NCI-H146 (cell line): ENCODE measurements around the gene TSPAN32.

ENCODE experiments used
- DNase-seq: peaks from one replicate; lab custom pipeline; 2025; lab: John Stamatoyannopoulos, UW

Gene TSPAN32

GRCh38 chr11:2301631-2302305, at the start of gene TSPAN32, which contains the start of gene C11orf21:
TSPAN32 (plus strand) TSS chr11:2302013; CDS start chr11:2302150, 137 bp downstream.
C11orf21 (minus strand) TSS chr11:2301918; CDS start chr11:2301808, 110 bp downstream.
- peak; percentile 40 for DNase-seq

GRCh38 chr11:2252018-2252417, 49.8 kb upstream of the TSPAN32 start:
- DNase-seq: no peak

GRCh38 chr11:2256293-2256913, 45.4 kb upstream of the TSPAN32 start:
- DNase-seq: no peak

- no peak for DNase-seq
Measured at GRCh38 chr11:2256951-2257700, 44.7 kb upstream of the TSPAN32 start.

DNA sequence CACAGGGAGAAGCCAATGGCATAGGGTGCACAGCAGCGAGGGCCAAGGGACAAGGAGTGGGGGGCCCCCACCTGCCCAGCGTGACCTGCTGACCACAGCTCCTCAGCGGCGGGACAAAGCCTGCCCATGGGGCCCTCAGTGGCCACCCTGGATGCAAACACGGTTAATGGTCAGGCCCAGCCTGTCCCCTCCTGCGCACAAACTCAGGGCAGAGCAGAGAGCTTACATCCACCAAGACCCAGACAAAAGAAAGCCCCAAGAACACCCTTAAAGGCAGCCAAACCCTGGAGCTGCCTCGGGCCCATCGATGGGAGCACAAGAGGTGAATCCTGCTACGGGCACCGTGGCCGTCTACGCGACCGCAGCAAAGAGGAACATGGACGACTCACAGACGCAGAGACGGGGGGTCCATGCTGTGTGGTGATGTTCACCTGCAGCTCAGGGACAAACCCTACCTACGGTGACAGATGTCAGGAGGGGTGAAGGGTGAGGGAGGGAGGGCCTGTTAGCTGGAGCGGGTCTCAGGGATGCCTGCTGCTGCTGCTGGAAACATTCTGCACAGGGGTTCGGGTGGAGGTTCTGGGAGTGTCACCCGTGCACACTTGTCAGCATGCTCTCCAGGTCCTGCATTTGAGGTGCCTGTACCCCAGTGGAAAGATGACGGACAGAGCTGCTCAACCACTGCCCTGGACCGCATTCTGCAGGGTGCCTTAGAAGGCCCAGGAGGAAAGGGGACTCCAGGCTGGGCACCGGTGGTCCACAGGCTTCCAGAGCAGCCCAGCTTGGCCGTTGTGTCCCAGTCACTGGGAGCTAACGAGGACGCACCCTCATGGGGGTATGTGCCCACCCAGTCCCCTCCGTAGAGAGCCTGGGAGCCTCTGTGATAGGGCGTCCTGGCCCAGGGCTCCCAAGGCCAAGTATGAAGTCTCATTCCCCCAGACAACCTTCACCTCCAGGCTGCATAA, 43.0 kb upstream of the TSPAN32 start:
- no peak for DNase-seq

DNA sequence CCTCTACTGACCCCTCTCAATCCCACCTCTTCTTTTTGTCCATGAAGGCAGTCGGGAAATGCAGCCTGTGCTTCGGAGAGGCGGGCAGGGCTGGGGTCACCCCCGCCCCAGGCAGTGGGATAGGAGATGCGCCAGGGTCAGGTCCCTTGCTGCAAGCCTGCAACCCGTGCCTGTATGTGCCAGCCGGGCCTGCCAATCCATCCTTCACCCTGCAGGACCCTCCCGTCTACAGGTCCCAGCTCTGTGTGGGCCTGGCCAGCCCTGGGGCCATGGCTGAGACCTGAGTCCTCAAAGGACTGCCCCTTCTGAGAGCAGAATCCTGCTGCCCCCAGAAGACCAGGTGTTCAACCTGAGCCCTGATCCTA, 42.4 kb upstream of the TSPAN32 start:
- DNase-seq: no peak

- no peak for DNase-seq
Measured at GRCh38 chr11:2259897-2260451, 41.8 kb upstream of the TSPAN32 start.

GRCh38 chr11:2260491-2261364, 41.1 kb upstream of the TSPAN32 start:
- no peak for DNase-seq

- no peak for DNase-seq
Measured at GRCh38 chr11:2261436-2262230, 40.2 kb upstream of the TSPAN32 start.

DNA sequence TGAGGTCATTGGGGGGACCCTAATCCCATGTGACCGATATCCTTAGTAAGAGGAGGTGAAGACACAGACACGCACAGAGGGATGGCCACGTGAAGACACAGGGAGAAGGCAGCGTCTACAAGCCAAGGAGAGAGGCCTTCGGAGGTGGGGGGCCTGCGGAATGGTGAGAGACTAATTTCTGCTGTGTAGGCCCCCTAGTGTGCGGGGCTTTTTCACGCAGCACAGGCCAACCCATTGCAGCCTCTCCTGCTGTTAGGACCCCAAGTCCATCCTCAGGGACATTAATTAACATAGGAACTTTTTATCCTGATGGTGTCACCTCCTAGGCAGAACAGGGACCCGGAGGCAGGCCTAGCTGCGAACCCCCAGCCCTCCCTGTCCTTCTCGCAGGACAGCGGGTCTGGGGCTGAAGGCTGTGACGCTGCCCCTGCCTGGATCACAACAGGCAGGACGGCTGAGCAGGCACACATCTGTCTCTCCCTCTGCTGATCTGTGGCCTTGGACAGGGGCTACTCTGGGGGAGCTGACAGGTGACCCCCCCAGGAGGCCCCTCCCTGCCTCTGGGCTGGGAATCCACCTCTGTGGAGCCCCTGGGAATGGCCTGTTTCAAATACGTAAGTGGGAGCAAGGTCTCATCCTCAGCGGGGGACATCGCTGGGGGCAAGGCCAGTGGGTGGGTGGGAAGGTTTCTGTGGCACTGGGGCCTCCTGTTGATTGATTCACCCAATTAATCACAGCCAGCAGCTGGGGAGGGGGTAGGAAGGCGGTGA, 39.3 kb upstream of the TSPAN32 start:
- no peak for DNase-seq

- DNase-seq: no peak
Measured at GRCh38 chr11:2263071-2263565, 38.7 kb upstream of the TSPAN32 start.

- DNase-seq: no peak
Measured at GRCh38 chr11:2263724-2264360, 38.0 kb upstream of the TSPAN32 start.

DNA sequence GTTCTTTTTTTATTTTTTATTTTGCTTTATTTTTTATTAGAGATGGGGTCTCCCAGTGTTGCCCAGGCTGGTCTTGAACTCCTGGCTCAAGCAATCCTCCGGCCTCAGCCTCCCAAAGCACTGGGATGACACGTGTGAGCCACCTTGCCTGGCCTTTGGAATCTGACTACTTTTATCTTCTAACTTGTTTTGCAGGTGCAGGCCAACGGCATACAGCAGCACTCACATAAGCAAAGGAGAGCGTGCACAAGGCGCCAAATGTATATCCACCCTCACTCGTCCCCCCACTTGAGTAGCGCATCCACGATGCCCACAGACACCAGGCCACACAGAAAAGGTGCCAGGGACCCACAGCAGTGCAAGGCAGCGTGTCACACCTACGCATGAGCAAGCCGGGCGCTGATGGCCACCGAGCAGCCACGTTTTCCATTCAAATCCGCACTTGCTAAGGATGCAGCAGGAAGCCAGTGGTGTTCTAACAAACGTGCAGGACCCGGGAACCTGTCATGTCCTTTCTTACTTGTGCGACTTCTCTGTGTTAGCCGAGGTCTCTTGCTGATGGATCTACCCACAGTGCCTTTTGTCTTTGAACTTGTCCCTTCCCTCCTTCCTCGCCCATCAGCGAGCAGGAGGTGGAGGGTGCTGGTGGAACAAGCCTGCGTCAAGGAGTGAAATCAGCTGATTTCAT, 37.3 kb upstream of the TSPAN32 start:
- DNase-seq: no peak

DNA sequence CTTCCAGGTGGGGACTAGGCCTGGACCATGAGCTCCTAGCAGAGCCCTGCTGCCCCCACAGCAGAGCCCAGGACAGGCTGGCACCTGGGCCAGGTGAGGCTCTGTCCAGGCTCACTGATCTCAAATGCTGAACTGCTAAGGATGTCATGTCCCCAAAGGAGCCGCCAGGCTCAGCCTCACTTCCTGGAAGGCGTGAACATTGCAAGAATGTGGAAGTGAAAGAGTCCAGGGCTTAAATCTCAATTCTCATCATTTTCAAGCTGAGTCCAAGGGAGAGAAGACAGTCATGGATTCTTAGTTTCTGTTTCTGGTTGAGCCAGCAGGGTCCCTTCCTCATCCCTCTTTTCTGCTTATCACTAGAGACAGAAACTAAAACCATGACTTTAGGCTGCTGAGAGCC, 36.4 kb upstream of the TSPAN32 start:
- DNase-seq: no peak

GRCh38 chr11:2265854-2266585, 35.8 kb upstream of the TSPAN32 start:
- DNase-seq: no peak

- no peak for DNase-seq
Measured at GRCh38 chr11:2266586-2267305, 35.1 kb upstream of the TSPAN32 start.
